Measurements from ENCODE around the gene NETO1.

The NETO1 gene

DNA sequence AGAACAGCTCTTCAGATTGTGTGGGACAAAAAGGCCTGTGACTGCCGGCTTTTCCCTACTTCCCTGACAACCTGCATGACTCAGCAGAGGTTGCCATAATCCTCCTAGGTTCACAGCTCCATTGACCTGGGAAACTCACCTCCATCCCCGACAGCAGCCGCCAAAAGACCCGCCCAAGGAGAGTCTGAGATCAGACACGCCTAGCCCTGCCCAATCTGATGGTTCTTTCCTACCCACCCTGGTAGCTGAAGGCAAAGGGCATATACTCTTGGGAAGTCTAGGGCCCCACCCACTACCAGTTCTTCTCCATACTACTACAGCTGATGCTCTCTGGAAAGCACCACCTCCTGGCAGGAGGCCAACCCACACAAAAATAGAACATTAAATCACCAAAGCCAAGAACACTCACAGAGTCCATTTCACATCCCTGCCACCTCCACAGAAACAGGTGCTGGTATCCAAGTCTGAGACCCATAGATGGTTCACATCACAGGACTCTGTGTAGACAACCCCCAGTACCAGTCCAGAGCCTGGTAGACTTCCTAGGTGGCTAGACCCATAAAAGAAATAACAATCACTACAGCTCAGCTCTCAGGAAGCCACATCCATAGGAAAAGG, 140.6 kb downstream of the NETO1 start:
- DNase-seq: no peak
- TF ChIP-seq POLR2A (IDR thresholded peaks at IDR 0.05; ENCODE audit: low read length): no peak
- no peak for TF ChIP-seq GATA1 (IDR thresholded peaks at IDR 0.05; ENCODE audit: low read depth, low read length)

DNA sequence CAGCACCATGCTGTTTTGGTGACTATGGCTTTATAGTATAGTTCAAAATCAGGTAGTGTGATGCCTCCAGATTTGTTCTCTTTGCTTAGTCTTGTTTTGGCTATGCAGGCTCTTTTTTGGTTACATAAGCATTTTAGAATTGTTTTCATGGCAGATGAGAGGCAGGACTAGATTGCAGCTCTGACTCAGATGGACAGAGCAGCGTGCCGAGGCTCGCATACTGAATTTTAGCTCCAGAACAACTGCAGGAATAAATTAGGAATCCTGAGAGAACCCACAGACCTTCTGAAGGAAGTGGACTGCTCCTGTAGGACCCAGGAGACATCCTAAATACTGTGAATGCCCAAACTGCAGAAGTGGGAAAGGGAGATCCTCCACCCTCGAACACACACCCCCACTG, 141.6 kb downstream of the NETO1 start:
- TF ChIP-seq POLR2A (IDR thresholded peaks at IDR 0.05; ENCODE audit: low read length) (no peak), GATA1 (IDR thresholded peaks at IDR 0.05; ENCODE audit: low read depth, low read length) (no peak)
- DNase-seq: no peak

DNA sequence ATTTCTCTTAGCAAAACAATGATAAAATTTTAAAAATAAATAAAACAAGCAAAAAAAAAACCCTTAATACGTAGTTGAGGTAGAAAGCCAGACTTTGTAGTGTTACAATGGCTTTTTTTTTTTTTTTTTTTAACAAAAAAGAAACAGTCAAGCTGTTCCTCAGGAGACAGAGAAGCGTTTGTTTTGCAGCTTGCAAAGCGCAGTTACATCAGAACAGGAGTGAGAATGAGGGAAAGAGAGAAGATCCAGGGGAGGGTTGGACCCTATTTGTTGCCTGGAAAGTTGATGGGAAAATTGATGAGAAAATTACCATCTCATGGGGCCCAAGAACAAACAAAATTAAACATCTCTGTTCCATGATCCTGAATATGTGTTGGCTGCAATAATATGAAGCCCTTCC, 146.5 kb downstream of the NETO1 start:
- TF ChIP-seq GATA1 (IDR thresholded peaks at IDR 0.05; ENCODE audit: low read depth, low read length): no peak
- TF ChIP-seq POLR2A (IDR thresholded peaks at IDR 0.05; ENCODE audit: low read length): no peak
- DNase-seq: no peak

DNA sequence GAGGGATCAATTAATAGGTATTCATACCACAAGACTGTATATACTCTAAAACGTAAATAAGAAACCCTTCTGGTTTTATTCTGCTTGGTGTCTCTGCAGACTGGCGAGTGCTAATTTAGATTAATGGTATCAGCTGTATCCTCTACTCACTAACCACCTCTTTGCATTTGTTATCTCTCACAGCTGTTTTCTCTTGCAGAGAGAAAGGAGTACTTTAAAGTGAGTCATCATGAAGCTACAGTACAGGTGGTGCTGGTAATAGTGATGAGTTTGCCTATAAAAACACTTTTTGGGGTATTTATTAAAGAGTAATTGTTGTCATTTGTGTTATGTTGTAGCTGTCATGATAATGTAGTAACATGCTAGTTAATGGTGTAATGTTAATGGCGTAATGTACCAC, 147.7 kb downstream of the NETO1 start:
- TF ChIP-seq GATA1 (IDR thresholded peaks at IDR 0.05; ENCODE audit: low read depth, low read length) (no peak), POLR2A (IDR thresholded peaks at IDR 0.05; ENCODE audit: low read length) (no peak)
- no peak for DNase-seq

DNA sequence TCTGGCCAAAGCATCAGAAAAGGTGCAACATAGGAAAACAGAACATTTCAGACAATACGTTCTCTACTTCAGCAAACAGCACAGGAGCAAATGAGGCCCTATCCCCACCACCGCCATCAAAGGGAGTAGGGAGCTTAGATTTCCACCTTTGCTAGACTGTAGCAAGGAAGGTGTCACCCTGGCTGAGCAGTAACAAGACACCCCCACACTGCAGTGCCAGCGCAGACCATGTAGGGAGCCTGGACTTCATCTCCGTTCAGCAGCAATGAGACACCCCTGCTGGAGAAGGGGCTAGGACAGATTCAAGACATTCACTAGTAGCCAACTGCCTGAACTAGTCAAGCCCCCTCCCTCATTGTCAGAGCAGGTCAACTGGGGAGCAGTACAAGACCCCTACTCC, 163.6 kb downstream of the NETO1 start:
- no peak for DNase-seq
- TF ChIP-seq GATA1 (IDR thresholded peaks at IDR 0.05; ENCODE audit: low read depth, low read length): no peak
- no peak for TF ChIP-seq POLR2A (IDR thresholded peaks at IDR 0.05; ENCODE audit: low read length)

DNA sequence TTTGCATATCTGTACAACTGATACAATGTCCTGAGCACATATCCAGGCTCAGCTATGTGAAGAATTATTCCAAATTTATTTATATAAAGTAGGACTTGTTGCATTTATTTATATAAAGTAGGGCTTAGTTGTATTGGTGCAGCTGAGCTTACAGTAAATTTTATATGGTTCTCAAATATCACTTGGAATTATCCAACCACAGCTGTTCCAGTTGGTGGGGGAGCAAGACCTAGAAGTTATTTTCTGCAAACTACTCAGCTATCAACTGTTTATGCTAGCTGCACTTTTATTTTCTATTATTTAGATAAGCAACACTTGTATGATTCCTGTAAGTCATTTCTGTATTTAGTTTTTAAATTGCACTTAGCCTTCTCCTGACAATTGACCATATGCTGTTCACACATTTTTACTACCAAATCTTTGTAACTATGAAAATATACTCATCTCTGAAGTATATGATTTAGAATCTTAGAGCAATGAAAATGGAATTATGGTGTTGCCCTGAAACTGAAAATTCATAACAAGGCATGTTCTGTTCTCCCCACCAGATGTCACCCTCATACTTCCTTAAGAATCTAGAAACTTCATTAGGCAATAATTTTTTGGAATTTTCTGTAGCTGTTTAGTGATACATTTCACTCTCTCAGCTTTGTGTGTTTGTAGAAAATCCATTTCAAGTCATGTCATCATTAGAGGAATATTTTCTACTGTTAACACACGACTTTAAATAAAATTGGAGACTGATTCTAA, 166.7 kb downstream of the NETO1 start:
- no peak for TF ChIP-seq POLR2A (IDR thresholded peaks at IDR 0.05; ENCODE audit: low read length)
- TF ChIP-seq GATA1 (IDR thresholded peaks at IDR 0.05; ENCODE audit: low read depth, low read length): no peak
- DNase-seq: peak in 1 of 2 experiments; percentile 26

DNA sequence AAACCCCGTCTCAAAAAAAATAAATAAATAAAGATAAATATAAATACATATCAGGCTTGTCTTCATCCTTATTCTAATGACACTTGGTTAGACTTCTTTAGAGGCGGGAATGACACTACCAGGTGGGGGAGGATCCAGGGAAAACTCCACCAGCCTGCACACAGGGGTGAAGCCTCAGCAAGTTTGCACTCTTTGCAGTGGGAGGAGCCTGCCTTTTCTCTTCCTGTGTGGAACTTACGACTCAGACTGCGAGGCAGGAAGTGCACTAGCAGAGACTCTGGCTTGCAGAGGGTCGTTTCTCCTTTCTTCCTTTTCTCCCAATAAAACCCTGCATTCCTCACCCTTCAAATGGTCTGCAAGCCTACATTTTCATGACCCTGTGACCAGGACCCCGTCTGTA, 170.1 kb downstream of the NETO1 start:
- TF ChIP-seq POLR2A (IDR thresholded peaks at IDR 0.05; ENCODE audit: low read length): no peak
- no peak for TF ChIP-seq GATA1 (IDR thresholded peaks at IDR 0.05; ENCODE audit: low read depth, low read length)
- no peak for DNase-seq

DNA sequence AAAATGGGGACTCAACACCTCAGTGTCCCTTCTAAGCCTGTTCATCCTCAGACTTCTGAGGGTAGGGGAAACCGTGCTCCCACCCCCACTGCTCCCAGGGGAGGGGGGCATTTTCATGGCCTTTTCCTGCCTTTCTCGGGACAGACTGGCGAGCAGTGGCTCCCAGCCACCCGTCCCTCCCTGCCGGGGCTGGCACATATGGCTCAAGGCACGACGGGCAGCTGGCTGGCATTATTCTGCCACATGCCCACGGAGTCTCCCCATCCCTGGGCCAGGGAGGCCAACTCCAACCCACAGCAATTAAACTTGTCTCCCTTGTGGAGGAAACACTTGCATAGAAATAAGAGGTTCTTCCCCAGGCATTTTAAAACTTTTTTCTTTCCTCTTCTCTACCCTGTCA, 175.2 kb downstream of the NETO1 start:
- DNase-seq: no peak
- TF ChIP-seq GATA1 (IDR thresholded peaks at IDR 0.05; ENCODE audit: low read depth, low read length) (no peak), POLR2A (IDR thresholded peaks at IDR 0.05; ENCODE audit: low read length) (no peak)
